HG03108 (cell line): ENCODE data around the gene ASB6.
"Not testable (repeated sequence)": the region's sequence is repeated elsewhere in the genome, so short reads cannot be mapped to it uniquely, and the experiment has no call there.

ENCODE experiments used
- ATAC-seq: cut with Tn5 transposase; IDR thresholded peaks from one replicate; pipeline ENCODE4 v1.9.1; 2021; ENCODE audit warnings: moderate library complexity; ENCODE audit not compliant: unreplicated experiment

ASB6 gene

GRCh38 chr9:129646252-129646651 lies 4.3 kb upstream of the ASB6 start:
- ATAC-seq = no peak

GRCh38 chr9:129644902-129645301 lies 3.0 kb upstream of the ASB6 start:
- no peak for ATAC-seq

GRCh38 chr9:129644365-129644764 lies 2.4 kb upstream of the ASB6 start:
- no peak for ATAC-seq

GRCh38 chr9:129643706-129644105 lies 1.8 kb upstream of the ASB6 start:
- no peak for ATAC-seq

- no peak for ATAC-seq
Measured at GRCh38 chr9:129640871-129641749, 841 bp downstream of the ASB6 start.

GRCh38 chr9:129640086-129640870 lies 1.7 kb downstream of the ASB6 start:
- ATAC-seq = no peak

GRCh38 chr9:129639756-129640085 lies 2.2 kb downstream of the ASB6 start:
- ATAC-seq = no peak

GRCh38 chr9:129639034-129639630 lies 2.8 kb downstream of the ASB6 start:
- ATAC-seq = no peak

GRCh38 chr9:129637673-129638439 lies 4.1 kb downstream of the ASB6 start:
- no peak for ATAC-seq

- no peak for ATAC-seq
Measured at GRCh38 chr9:129637102-129637501, 4.8 kb downstream of the ASB6 start.

- not testable (repeated sequence) for ATAC-seq
Measured at GRCh38 chr9:129636343-129636742, 5.6 kb downstream of the ASB6 start.

GRCh38 chr9:129635099-129636065 lies 6.6 kb downstream of the ASB6 start:
- no peak for ATAC-seq

- no peak for ATAC-seq
Measured at GRCh38 chr9:129633848-129634247, 8.1 kb downstream of the ASB6 start.

- ATAC-seq = no peak
Measured at GRCh38 chr9:129633207-129633606, 8.7 kb downstream of the ASB6 start.

- ATAC-seq = no peak
Measured at GRCh38 chr9:129632460-129632859, 9.5 kb downstream of the ASB6 start.

- ATAC-seq = no peak
Measured at GRCh38 chr9:129631674-129632129, 10.2 kb downstream of the ASB6 start.

GRCh38 chr9:129630967-129631673 lies 10.8 kb downstream of the ASB6 start:
- no peak for ATAC-seq

GRCh38 chr9:129629251-129629820 lies 12.6 kb downstream of the ASB6 start:
- no peak for ATAC-seq

GRCh38 chr9:129628709-129629108 lies 13.2 kb downstream of the ASB6 start:
- ATAC-seq = no peak
